ENCODE measurements around the gene PRR35.

The PRR35 gene

DNA sequence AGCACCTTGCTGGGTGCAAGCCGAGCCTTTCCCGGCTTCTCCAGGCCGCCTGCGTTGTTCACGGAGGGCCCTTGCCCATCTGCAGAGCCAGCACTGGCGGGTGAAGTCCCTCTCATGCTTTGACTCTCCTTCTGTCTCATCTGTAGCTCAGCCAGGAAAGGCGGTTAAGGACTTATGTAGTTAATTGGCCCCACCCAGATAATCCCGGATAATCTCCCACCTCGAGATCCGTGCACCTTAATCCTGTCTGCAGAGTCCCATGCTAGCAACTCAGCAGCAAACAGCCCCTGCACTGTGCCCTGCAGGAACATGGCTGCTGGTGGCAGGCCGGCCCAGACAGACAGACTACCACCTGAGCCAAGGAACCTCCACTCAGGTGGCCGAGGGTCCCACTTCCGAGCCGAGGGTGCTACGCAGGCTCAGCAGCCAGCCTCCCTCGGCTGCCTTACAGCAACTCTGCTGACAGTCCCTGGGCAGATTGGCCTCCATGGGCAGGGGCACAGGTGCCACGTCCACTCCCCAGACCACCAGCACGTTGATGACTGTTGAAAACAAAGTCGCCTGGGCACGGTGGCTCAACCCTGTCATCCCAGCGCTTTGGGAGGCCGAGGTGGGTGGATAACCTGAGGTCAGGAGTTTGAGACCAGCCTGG, 46.6 kb downstream of the PRR35 start:
- Histone ChIP-seq H3K27ac (ENCODE audit: low read depth, low read length) (no peak overlapping the region), H3K79me2 (ENCODE audit: control insufficient read depth, low read length) (peaks cover 11% of the 10 kb centered on the region; the same call in 1 of the 2 replicates), H3K4me3 (ENCODE audit: low read length) (no peak overlapping the region), H3K9me3 (ENCODE audit: control insufficient read depth, insufficient read depth, low read length) (peaks cover 10% of the 10 kb centered on the region; the same call in 1 of the 2 replicates), H3K9me2 (replicated peaks; ENCODE audit: control insufficient read depth, low read length) (no peaks in the 10 kb centered on the region), H3K27me3 (ENCODE audit: control insufficient read depth, low read length) (no peaks in the 10 kb centered on the region), H4K20me1 (ENCODE audit: control insufficient read depth, insufficient read depth, low read depth, low read length) (no peaks in the 10 kb centered on the region), H3K36me3 (ENCODE audit: control insufficient read depth, low read length) (no peaks in the 10 kb centered on the region), H3K4me1 (ENCODE audit: control insufficient read depth, low read length) (no peaks in the 10 kb centered on the region), H3K4me2 (ENCODE audit: low read length) (no peak overlapping the region), H3F3A (ENCODE audit: control insufficient read depth, insufficient read depth) (no peaks in the 10 kb centered on the region)
- TF ChIP-seq EZH2phosphoT487 (IDR thresholded peaks at IDR 0.05; ENCODE audit: borderline replicate concordance, low read length): no peak
- TF ChIP-seq, protein P1, sequence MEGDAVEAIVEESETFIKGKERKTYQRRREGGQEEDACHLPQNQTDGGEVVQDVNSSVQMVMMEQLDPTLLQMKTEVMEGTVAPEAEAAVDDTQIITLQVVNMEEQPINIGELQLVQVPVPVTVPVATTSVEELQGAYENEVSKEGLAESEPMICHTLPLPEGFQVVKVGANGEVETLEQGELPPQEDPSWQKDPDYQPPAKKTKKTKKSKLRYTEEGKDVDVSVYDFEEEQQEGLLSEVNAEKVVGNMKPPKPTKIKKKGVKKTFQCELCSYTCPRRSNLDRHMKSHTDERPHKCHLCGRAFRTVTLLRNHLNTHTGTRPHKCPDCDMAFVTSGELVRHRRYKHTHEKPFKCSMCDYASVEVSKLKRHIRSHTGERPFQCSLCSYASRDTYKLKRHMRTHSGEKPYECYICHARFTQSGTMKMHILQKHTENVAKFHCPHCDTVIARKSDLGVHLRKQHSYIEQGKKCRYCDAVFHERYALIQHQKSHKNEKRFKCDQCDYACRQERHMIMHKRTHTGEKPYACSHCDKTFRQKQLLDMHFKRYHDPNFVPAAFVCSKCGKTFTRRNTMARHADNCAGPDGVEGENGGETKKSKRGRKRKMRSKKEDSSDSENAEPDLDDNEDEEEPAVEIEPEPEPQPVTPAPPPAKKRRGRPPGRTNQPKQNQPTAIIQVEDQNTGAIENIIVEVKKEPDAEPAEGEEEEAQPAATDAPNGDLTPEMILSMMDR (IDR thresholded peaks at IDR 0.05; ENCODE audit: low read depth, low read length, poor library complexity, severe bottlenecking): no peak

DNA sequence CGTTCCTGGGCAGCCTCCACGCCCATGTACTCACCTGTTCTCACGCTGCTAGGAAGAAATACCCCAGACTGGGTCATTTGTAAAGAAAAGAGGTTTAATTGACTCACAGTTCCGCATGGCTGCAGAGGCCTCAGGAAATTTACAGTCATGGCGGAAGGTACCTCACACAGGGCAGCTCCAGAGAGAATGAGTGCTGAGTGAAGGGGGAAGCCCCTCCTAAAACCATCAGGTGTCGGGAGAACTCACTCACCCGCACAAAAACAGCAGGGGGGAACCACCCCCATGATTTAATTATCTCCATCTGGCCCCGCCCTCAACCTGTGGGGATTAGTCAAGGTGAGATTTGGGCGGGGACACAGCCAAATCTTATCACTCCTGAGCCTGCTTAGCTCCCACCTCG, 47.8 kb downstream of the PRR35 start:
- Histone ChIP-seq H3K9me3 (ENCODE audit: control insufficient read depth, insufficient read depth, low read length) (peaks cover 10% of the 10 kb centered on the region; the same call in 1 of the 2 replicates), H3K4me1 (ENCODE audit: control insufficient read depth, low read length) (no peaks in the 10 kb centered on the region), H3K27me3 (ENCODE audit: control insufficient read depth, low read length) (no peaks in the 10 kb centered on the region), H3K4me2 (ENCODE audit: low read length) (no peak overlapping the region), H3K27ac (ENCODE audit: low read depth, low read length) (no peak overlapping the region), H4K20me1 (ENCODE audit: control insufficient read depth, insufficient read depth, low read depth, low read length) (no peaks in the 10 kb centered on the region), H3K4me3 (ENCODE audit: low read length) (no peak overlapping the region), H3K79me2 (ENCODE audit: control insufficient read depth, low read length) (peaks cover 11% of the 10 kb centered on the region; the same call in 1 of the 2 replicates), H3F3A (ENCODE audit: control insufficient read depth, insufficient read depth) (no peaks in the 10 kb centered on the region), H3K36me3 (ENCODE audit: control insufficient read depth, low read length) (no peaks in the 10 kb centered on the region), H3K9me2 (replicated peaks; ENCODE audit: control insufficient read depth, low read length) (no peaks in the 10 kb centered on the region)
- TF ChIP-seq, protein P1 (IDR thresholded peaks at IDR 0.05; ENCODE audit: low read depth, low read length, poor library complexity, severe bottlenecking): no peak
- no peak for TF ChIP-seq EZH2phosphoT487 (IDR thresholded peaks at IDR 0.05; ENCODE audit: borderline replicate concordance, low read length)

DNA sequence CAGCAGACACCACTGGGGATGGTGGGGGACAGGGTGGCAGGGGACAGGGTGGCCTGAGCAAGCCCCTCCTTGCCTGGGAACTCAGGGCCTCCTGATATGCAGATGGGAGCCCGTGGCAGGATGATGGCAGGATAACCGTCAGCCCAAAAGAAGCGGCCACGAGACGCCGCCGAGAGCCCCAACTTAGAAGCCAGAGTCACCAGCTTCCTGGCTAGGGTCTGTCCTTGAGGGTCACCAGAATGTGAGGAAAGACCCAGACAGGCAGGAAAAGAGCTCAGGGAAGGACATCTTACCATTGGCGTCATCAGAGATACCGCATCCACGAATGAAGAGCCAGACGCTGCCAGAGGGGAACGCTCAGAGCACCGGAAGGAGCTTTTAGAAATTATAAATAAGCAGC, 49.1 kb downstream of the PRR35 start:
- TF ChIP-seq, protein P1 (IDR thresholded peaks at IDR 0.05; ENCODE audit: low read depth, low read length, poor library complexity, severe bottlenecking): no peak
- TF ChIP-seq EZH2phosphoT487 (IDR thresholded peaks at IDR 0.05; ENCODE audit: borderline replicate concordance, low read length): no peak
- Histone ChIP-seq H3K27me3 (ENCODE audit: control insufficient read depth, low read length) (no peaks in the 10 kb centered on the region), H3F3A (ENCODE audit: control insufficient read depth, insufficient read depth) (no peaks in the 10 kb centered on the region), H3K36me3 (ENCODE audit: control insufficient read depth, low read length) (no peaks in the 10 kb centered on the region), H3K4me3 (ENCODE audit: low read length) (no peak overlapping the region), H3K79me2 (ENCODE audit: control insufficient read depth, low read length) (peaks cover 10% of the 10 kb centered on the region; the same call in 1 of the 2 replicates), H3K9me2 (replicated peaks; ENCODE audit: control insufficient read depth, low read length) (no peaks in the 10 kb centered on the region), H3K4me1 (ENCODE audit: control insufficient read depth, low read length) (no peaks in the 10 kb centered on the region), H3K4me2 (ENCODE audit: low read length) (no peak overlapping the region), H4K20me1 (ENCODE audit: control insufficient read depth, insufficient read depth, low read depth, low read length) (no peaks in the 10 kb centered on the region), H3K9me3 (ENCODE audit: control insufficient read depth, insufficient read depth, low read length) (peaks cover 10% of the 10 kb centered on the region; the same call in 1 of the 2 replicates), H3K27ac (ENCODE audit: low read depth, low read length) (no peak overlapping the region)

All from DOHH2 (cell line).